Activated gamma-delta T cell treated with Interleukin-2 at 50 U/mL for 16 hours (primary cell): ENCODE data around the gene SLC38A10.

Experiments
- DNase-seq: peaks from one replicate; pipeline ENCODE4 v3.0.0-alpha.2; 2020

Gene SLC38A10

DNA sequence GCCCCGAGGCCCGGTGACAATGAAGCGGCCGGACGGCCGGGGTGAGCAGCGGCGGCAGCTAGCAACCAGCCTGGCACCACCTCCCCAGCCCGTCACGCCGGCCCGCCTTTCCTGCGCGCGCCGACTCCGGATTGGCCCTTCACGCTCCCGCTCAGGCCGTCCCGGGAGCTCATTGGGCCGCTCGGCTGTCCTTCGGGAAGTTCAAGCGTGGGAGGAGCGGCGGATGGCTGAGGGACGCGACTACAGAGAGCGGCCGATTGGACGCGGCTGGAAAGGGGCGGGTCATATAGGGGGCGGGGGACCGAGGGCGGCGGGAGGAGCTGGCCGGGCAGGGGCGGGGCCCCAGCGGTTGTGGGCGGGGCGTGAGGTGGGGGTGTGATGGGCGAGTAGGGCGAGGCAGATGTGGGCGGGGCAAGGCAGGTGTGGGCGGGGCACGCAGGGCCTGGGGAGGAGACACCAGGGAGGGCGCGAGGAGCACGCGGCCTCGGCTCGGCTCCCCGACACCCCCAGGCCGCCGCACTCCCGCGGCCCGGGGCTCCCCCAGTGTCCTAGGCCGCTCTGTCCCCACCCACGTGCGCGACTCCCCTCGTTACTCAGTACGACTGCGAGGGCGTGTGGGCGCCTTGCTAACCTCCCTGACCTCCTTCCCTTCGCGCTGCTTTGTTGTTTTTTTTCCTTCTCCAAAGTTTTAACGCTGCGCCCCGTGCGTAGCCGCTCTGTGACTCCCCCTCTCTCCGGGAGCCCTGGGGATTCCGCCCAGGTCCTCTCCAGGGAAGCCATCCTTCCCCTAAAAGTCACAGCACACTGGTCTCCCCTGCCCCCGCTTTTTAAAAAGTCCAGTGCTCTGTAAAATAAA, 72.0 kb downstream of the SLC38A10 start, which contains the start of gene CEP131:
TSS of gene CEP131 (minus strand) at position 60 of the 856 bp plus-strand sequence. CDS start 2,909 bp downstream, outside the sequence.
- peak; percentile 100 for DNase-seq

DNA sequence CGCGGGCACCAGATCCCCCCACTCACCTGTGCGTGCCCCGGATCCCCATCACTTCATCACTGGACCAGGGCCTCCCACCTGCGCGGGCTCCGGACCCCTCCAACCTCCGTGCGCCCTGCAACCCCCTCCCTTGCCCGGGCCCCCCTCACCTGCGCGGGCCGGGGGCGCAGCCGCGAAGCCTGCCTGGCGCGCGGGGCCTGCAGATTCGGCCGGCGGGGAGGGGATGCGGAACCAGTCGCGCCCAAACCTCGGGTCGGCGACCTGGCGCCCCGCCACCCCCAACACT, 72.5 kb downstream of the SLC38A10 start:
- no peak for DNase-seq

DNA sequence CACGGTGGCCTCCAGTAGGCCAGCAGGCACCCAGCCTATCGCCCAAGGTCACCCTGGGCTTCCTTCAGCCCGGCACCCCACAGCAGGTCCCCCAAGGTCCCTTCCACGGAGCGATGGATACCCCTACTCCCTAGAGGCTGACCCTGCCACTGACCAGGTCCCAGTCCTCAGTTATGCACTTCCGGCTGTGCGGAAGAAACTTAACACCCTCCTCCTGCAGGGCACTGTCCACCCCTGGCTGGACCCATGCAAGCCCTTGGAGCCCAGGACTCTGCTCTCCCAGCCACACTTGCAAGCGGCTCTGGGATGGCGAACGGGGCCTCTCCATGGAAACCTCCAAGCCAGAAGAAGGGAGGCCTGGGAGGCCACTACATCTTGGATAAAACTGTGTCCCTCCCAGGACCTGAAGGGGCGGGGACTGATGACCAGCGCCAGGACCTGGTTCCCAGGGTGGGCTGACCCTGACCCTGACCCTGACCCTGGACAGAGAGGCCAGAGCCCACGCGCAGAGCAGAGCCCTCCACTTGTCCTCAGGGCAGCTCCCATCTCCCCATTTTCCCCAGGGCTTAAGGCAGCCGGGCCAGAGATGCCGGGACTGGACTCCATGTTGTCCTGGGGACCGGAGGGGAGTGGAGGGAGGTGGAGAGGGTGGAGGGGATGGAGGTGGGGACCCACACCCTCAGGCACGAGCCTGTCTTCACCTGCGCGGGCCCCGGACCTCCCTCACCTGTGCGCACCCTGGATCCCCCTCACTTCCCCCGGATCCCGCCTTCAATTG, 73.1 kb downstream of the SLC38A10 start:
- no peak for DNase-seq

DNA sequence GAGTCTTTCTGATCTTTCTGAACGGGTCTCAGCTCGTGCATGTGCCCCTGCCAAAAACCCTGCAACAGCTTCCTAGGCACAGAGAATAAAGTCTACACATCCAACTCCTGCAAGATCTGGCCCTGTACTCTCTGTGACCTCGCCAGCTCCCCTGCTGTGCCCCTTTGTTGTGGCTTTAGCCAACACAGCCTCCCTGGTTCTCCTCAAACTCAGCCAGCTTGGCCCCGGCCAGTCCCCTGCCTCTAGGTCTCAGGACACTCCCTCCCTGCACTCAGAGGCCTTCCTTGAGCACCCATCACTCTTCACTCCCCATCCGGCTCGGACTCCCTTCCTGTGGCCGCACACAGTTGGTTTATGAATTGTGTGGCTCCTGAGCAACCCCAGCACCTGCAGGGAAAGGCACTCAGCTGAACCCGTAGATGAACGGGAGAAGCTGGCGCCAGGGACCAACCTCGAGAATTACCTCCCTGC, 73.7 kb downstream of the SLC38A10 start:
- no peak for DNase-seq

DNA sequence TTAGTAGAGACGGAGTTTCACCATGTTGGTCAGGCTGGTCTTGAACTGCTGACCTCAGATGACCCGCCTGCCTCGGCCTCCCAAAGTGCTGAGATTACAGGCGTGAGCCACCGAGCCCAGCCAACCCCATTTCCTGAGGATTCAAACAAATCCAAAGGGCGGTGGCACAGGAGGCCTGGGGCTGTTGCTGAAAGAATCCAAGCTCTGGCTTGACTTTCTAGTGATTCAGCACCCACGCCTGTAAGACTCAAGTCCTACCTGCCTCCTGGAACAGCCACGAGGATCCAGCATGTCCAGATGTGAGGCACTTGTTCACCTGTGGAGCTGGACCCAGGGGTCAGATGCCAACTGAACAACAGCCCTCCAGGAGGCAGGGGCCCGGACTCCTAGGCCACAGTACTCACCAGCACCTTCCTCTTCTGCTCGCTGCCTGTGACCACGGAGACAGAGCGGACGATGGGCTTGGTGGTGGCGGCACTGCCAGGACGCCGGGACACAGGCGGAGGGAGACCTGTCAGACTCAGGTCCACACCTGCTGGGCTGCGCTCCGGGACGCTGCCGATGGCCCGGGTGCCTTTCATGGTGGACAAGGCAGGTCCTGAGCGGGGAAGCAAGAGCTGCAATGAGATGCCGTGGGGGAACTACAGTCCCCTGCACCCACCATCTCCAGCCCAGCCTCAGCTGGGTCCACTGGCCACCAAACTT, 75.5 kb downstream of the SLC38A10 start:
- DNase-seq = no peak

DNA sequence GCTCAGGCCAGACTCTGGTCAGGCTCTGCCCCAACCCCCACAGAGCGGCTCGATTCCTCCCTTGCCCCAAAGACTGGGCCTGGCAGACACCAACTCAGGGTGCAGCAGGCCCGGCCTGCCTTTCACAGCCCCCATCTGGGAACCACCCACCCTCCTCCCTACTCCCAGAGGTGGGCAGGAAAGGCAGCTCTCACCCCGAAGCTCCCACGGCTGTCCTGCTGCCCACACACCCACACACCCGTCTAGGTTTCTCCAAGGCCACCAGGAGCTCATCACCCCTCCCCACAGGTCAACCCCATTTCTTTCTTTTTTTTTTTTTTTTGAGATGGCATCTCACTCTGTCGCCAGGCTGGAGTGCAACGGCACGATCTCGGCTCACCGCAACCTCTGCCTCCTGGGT, 76.1 kb downstream of the SLC38A10 start:
- DNase-seq = no peak

DNA sequence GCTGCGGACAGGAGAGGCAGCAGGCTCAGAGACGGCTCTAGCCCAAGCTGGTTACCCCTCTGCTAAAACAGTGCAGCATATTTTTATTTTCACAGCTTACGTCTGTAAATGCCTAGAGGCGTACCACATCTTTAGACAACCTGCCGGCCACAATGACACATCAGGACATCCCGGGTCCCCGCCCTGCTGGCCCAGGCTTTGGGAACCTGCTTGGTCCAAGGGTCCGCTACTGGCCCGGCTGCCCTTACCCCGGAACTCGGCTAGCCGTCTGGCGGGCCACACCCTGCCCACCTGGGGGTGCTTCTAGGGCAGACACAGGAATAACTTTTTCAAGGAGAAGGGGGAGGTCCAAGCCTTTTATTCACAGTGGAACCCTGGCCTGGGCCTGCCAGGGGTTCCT, 76.6 kb downstream of the SLC38A10 start:
- DNase-seq = no peak

DNA sequence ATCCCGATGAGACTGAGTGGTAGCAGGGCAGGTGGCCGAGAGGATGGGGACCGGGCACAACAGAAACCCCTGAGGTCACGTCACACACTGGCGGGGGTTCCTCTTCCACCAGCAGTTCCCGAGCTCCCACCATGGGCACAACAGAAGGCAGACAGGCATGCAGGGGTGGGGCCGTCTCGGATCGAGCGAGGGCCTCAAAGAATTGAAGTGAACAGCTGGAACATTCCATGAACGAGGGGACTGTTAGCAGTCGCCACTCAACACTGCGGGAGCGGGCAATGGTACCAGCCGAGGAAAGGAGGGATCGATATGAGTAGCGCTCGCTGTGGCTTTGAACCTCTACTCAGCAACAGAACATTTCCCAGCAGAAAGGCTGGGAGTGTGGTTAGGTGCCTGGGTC, 77.6 kb downstream of the SLC38A10 start:
- DNase-seq = no peak

DNA sequence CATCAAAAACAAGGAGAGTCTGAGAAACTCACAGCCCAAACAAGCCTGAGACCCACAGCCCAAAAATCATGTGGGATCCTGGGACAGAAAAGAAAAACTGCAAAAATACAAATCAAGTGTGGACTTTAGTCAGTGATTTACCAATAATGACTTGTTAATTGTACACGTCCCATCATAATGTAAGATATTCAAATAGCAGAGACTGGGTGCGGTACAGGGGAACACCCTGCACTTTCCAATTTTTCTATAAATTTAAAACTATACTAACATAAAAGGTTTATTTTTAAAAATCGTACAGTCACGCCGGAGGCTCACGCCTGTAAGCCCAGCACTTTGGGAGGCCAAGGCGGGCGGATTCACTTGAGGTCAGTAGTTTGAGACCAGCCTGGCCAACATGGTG, 81.1 kb downstream of the SLC38A10 start:
- DNase-seq = no peak

DNA sequence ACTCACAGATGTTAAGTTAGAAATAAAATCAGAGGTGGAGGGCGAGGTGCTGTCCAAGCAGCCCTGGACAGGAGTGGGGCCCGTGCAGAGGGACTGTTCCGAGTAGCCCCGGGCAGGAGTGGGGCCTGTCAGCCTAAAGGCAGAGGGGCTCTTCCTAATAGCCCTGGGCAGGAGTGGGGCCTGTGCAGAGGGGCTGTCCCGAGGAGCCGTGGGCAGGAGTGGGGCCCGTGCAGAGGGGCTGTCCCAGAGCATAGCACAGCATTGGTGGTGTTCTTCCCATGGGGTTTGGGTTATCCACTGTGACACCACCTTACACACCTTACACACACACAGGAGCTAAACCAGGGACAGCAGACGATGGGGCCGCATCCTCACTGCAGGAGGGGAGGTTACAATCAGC, 82.7 kb downstream of the SLC38A10 start:
- no peak for DNase-seq

DNA sequence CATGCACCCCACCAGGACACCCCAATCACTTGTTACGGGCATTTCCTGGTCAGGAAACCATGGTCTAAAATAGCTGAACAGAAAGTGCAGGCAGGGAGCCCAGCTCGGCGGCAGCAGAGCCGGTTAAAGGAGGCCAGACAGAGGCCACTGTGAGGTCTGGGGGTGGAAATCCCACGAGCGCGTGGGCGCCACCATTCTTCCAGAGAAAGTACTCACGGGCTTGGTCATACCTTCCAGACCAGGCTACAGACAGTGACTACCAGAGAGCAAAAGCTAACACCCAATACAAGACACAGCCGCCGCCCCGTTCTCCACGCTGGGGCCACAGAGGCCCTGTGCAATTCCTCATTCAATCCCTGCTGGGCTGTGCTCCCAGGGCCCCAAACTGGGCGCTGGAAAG, 84.2 kb downstream of the SLC38A10 start:
- no peak for DNase-seq

DNA sequence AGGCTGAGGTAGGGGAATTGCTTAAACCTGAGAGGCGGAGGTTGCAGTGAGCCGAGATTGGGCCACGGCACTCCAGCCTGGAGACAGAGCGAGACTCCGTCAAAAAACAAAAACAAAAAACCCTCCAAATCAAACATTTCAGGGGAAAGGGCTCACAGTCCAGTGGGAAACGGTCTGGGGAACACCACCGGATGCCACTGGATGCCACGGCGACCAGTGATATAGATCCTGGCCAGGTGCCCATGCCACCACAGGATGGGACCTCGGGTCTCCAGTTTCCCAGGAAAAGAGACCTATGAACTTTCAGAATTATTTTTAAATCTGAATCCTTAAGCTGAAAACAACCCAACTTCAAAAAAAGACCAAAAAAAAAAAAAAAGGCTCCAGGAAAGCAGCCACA, 84.6 kb downstream of the SLC38A10 start:
- DNase-seq = no peak

DNA sequence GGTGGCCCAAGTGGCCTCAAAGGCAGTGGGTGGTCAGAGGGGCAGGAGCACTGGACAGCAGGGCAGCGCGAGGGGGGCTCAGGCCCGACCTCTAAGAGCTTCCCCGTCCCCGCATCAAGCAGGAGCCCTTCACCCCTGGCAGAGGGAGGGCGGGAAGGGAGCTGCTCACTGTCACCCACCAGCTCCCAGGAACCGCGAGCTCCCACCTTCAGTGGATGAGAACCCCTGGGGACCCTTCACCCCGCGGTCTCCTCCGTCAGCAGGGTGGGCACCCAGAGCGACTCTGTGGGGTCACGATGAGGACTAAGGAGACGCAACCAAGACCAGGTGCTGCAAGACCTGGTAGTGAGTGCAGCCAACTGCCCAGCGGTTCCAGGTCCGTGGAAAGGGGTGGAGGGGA, 86.0 kb downstream of the SLC38A10 start:
- DNase-seq = no peak

DNA sequence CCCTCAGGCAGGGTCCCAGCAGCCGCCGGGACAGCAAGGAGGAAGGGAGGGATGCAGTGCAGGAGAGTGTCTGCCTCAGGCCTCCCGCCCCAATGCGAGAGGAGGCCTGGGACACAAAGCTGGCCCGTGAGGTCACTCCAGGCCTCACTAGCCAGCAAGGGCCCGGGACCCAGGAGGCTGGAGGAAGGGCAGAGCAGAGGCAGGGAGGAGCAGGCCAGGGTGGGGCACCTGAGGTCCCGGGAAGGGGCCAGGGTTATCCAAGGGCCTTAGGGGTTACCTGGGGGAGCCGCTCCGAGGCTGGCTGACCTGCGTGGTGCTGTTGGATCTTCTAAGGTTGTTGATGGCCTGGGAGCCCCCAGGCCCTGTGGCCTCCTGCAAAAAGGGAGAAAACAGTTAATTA, 86.5 kb downstream of the SLC38A10 start:
- DNase-seq = no peak

DNA sequence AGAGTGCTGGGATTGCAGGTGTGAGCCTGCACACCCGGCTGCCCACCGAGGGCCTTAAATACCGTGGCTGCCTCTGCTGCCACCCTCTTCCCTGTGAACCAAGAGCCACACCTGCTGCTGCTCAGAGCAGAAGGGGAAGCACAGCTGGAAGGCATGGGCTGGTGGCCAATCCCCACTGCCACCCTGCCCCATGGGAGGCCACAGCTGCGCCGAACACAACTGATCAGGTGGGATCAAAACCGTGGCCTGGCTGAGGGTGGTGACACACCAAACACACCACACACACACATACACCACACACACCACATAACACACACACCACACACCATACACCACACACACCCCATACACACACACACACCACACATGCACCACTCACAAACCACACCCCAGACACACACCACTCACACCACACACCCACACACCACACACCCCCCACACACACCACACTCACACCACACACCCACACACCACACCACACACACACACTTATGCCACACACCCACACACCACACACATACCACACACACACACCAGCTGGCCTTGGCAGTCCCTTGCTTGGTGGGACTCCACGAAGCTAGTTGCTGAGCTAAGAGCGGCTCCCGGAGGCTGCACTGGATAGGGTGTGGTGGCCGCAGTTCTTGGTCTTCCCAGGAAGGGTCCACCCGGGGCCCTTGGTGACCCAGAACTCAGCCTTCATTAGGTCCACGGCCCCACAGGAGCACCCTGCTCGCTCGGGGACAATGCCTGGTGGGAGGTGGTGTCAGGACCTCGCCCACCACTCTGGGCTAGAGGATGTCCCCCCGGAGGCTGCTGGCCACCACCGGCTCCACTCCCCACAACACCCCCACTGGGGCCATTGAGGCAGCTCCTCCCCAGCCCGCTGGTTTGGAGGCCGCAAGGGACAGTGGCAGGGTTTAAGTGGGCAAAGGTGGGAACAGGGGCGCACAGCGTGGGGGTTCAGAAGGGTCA, 87.2 kb downstream of the SLC38A10 start:
- DNase-seq = no peak

DNA sequence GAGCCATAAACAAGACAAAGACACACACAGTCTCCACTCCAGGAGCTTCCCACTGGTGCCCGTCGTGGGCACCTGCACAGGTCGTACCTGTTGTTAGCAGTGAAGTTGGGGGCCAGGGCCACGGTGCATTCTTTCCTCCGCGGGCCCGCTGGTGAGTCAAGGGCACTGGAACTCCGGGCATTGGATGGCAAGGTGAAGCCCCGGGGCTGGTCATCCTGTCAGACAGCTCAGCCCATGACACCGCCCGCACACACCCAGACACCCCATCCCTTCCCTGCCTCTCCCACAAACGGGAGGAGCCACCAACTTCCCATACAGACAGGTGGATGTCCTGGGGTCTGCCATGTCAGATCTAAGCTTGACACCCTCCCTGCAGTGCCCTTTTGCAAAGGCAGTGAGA, 88.5 kb downstream of the SLC38A10 start:
- no peak for DNase-seq

DNA sequence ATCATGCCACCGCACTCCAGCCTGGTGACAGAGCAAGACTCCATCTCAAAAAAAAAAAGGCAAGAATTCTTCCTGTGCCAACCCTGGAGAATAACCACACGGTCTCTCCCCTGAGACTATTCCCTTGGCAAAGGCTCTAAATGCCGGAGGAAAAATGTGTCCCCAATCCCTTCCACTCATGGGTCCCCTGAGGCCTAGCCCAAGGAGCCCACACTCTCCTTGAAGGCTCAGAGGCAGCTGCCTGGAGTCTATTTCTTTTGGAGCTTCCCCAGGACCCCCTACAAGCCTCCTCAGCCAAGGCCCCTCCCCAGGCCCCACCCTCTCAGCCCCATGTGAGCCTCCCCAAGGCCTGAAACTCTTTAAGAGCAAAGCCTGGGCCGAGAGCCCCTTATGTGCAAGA, 88.9 kb downstream of the SLC38A10 start:
- no peak for DNase-seq

DNA sequence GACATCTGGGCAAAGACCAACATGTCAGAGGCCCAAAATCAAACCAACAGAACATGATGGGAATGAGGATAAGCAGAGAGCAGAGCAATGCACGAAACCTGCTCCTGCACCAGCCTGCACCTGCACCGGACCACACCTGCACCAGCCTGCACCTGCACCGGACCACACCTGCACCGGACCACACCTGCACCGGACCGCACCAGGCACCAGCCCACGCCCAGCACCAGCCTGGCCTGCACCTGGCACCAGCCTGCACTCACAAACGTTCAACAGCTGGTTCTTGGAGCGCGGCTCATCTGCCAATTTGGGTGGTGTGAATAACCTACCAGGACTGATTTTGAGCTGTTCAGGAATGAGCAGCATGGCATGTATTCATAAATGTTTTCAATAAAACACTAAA, 90.5 kb downstream of the SLC38A10 start:
- DNase-seq = no peak

DNA sequence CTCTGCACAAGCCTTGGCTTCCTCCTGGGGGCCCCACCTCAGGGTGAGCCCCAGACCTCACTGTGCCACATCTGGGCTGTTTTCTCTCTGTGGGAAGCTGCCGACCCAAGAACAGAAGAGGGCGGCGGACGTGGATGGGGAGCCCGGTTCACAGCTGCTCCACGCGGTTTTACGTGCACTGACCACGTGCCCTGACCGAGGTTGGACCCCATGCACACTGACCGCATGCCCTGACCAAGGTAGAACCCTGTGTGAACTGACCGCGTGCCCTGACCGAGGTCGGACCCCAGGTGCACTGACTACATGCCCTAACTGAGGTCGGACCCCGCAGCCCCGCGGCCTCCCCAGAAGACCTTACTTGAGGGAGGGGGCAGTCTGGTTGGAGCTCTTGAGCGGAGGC, 92.0 kb downstream of the SLC38A10 start:
- DNase-seq = no peak

DNA sequence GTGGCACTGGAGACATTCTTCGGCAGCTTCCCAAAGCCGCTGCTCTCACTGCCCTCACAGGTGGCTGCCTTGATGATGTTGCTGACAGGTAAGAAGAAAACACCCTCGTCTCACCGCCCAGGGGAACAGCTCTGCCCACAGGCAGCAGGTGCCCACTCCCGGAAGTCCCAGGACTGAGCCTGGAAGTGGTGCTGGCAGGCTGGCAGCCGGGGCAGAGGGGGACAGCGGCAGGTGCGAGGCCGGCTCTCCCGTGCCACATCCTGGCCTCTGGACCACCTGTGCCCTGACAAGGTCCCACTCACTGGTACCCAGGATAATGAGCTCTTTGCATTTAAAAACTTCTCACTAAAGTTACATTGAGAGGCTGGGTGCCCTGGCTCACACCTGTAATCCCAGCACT, 92.8 kb downstream of the SLC38A10 start:
- DNase-seq = no peak

DNA sequence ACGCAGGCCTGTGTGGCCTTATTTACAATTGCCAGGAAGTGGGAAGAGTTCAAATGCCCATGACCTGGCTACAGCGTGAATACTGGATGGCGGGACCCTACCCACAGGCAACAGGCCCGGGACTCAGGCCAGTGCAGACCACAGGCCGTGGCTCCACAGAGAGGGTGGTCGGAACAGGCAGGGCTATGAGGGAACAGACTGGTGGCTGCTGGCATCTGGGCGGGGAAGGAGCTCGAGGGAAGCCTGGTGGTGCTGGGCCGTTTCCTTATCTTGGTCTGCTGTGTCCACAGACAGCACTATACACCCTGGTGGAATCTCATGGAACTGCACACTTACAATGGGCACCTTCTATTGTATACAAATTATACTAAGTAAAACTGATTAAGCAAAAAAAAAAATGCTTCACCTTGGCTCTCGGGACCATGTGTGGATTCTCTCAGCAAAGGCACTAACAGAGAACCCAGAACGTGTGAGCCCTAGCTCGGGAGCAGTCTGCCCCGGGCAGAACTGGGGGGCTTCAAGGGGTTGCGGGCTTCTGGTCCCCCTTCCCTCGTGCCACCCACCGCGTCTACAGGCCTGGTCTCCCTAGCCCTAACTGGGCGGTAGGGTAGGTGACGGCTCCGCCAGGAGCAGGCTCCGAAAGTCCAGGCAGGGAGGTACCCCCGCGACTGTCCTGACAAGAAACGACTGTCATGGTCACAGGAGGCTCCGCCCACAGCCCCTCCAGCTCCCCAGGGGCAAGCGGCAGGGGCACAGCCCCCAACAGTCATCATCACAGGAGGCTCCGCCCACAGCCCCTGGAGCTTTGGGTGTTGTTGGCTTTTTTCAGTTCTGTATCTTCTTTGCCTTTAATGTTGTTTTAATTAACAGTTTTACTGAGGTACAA, 94.2 kb downstream of the SLC38A10 start:
- DNase-seq = no peak
